Epithelial cell of esophagus (primary cell): ENCODE data around the gene KIF26B.

ENCODE experiments used
- DNase-seq: peaks from one replicate; pipeline ENCODE4 v3.0.0; 2010; ENCODE audit warnings: low read depth
- H3K4me3 ChIP-seq: 2 replicates; pipeline ENCODE4 v1.5.1; 2011; ENCODE audit warnings: mild to moderate bottlenecking, low read length, control low read depth
- TF ChIP-seq, protein P1 (sequence below): IDR thresholded peaks from 2 replicates; pipeline ENCODE4 v1.5.1; 2011; ENCODE audit warnings: low read depth, mild to moderate bottlenecking, low read length, control low read depth, inconsistent platforms; ENCODE audit not compliant: insufficient read depth; ENCODE audit errors: missing control alignments

The KIF26B gene

DNA sequence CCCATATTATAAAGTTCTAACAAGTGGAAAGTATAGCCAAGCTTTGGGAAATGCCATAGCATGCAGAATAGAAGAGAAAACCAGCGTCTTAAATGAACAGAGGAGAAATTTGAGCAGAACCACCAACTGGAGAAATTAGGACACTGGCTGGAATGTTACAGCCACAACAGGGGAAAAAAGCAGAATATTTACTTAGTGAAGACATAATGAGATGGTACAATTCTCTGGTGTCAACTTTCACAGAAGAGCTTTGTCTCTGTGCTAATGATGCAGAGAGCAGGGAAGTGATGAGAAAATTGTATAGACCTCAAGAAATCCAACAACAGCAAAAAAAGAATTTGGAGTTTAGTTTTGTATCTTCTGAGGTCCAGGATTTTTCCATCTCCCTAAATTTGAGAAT is 249.7 kb downstream of the KIF26B start:
- no peak for DNase-seq
- H3K4me3 ChIP-seq = no peak overlapping the region
- TF ChIP-seq, protein P1, sequence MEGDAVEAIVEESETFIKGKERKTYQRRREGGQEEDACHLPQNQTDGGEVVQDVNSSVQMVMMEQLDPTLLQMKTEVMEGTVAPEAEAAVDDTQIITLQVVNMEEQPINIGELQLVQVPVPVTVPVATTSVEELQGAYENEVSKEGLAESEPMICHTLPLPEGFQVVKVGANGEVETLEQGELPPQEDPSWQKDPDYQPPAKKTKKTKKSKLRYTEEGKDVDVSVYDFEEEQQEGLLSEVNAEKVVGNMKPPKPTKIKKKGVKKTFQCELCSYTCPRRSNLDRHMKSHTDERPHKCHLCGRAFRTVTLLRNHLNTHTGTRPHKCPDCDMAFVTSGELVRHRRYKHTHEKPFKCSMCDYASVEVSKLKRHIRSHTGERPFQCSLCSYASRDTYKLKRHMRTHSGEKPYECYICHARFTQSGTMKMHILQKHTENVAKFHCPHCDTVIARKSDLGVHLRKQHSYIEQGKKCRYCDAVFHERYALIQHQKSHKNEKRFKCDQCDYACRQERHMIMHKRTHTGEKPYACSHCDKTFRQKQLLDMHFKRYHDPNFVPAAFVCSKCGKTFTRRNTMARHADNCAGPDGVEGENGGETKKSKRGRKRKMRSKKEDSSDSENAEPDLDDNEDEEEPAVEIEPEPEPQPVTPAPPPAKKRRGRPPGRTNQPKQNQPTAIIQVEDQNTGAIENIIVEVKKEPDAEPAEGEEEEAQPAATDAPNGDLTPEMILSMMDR = no peak

DNA sequence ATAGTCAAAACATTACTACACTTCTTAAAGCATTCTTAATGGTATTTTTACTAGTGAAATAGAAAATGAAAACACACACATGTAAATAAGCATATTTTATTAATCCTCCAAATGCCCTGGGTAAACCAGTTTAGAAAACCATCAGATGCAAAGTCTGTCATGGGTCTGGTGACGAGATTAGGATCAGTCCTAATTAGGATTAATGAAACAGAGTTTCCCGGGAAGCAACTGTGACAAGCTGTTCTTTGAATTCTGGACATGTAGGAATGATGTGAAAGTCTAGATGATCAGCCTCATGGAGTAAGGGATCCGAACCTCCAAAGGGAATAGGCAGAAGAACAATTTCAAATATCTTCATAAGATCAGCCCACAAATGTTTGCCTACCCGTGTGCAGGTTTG is 250.2 kb downstream of the KIF26B start:
- no peak overlapping the region for H3K4me3 ChIP-seq
- TF ChIP-seq, protein P1 = no peak
- DNase-seq = no peak

DNA sequence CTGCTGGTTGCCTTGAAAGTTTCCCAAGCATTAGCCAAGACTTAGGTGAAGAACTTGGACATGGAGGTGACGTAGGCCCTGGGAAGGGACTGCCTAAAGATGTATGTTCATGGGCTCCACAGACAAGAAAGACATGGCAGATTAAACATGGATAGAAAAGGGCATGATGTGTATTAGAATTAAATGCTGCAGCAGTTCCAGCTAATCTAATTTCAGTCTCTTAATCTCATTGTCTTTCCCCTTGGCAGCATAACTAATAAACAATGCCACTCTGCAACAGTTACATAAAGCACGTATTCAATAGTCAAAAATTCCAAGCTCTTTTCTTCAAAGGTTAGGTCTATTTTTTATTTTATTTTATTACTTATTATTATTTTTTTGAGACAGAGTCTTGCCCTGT is 251.6 kb downstream of the KIF26B start:
- TF ChIP-seq, protein P1 = no peak
- DNase-seq = no peak
- H3K4me3 ChIP-seq = no peak overlapping the region

DNA sequence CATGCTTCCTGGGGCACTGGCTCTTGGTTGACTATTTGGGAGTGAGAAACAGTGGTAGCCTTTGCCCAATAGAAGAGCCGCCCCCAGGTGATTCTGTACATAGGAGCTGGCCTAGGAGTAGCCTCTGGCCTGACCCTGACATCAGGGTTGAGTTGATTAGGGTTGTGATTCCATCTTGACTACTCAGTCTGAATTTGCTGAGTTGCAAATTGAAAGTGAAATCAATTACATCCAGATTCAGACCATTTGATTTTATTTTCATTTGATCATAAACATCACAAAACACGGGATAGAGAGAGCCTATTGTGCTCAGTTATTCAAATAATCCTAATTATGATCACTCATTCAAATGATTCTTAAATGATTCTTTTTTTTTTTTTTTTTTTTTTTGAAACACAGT is 253.2 kb downstream of the KIF26B start:
- no peak for DNase-seq
- H3K4me3 ChIP-seq = no peak overlapping the region
- TF ChIP-seq, protein P1 = no peak

DNA sequence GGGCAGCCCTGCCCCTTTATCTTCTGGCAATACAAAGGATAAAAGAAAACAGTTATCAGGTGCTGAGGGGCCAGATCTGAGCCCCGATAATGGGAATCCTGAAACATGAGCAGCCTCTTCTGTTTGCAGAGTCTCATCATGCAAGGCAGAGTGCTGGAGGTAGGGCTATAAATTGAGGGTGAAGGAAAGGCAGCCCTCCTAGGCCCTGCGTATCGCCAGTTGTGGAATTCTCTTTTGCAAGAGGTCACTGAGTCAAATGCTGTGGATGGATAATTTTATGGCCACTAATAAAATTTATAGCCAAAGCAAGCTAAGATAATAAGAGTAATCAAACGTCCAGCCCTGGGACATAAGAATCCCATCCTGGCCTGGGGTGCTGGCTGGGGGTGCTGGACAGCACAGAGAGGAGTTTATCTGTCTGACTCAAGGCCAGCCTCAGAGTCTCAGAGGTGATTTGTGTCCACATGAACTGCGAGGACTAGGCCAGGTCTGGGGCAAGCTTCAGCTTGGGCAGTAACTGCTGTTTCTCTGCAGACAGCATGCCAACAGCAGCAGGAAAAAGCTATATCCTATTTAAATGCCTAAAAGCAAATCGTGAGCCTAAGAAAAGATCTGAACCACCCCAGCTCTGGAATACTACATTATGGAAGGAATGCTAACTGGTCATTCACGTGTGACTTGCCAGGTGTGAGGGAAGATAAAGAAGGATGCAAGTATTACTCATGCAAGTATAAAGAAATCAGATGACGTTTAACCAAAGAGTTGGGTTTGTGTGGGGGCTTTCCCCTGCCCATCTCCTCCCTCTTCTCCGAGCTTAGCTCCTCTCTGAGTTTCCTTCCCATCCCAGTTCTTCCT is 254.8 kb downstream of the KIF26B start:
- TF ChIP-seq, protein P1 = no peak
- H3K4me3 ChIP-seq = no peak overlapping the region
- no peak for DNase-seq

DNA sequence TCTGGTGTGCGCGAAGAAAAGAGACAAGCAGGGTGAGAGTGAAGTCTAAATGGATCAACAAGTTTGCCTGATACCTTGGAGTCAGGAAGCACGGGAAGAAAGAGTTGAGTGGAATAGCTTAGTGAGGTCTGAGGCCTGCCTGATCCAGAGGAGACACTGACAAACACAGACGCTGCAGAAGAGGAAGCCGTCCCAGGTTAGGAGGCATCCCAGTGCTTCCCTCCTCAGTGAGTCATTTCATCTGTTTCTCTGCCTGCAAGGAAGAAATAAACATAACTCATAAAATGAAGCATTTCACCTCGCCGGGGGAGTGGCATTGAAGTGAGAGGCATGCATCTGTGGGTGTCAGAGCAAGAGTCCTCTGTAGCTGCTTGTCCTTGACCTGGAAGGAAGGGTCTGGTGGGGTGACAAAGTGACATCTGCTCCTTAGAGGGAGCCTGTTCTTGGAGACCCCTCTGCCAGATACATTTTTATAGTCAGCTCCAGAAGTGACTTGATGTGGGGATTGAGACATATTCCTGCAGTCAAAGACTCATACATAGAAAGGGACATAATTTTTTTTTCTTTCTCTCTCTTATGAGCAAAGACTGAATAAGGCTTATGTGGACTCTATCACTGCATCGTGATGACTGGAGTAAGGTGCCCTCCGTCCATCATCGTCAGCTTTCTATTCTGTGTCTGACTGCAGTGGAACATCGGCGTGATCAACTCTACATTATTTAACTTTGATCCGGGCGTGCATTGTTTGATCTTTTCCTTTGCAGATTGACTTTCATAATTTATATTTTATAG is 256.7 kb downstream of the KIF26B start:
- TF ChIP-seq, protein P1 = no peak
- DNase-seq = no peak
- H3K4me3 ChIP-seq = no peak overlapping the region
